Body of pancreas (tissue), 4 donors: ENCODE results near the gene EFNA5.

ENCODE experiments used
- POLR2A ChIP-seq, 3 donors: fragments of 450-650 bp; IDR thresholded peaks; one replicate each; pipeline ENCODE4 v1.6.1; 2016; ENCODE audit warnings: antibody characterized with exemption in 3 of 3, mild to moderate bottlenecking in 2 of 3
- TF ChIP-seq, protein P1 (sequence below), 7 experiments: fragments of 450-650 bp in 4 of 7; fragments of 200-600 bp in 3 of 7; sonication (generic) in 3 of 7; IDR thresholded peaks; one replicate each; pipeline ENCODE4 v1.5.1; 2016 to 2019; ENCODE audit warnings: antibody characterized with exemption in 7 of 7

DNA sequence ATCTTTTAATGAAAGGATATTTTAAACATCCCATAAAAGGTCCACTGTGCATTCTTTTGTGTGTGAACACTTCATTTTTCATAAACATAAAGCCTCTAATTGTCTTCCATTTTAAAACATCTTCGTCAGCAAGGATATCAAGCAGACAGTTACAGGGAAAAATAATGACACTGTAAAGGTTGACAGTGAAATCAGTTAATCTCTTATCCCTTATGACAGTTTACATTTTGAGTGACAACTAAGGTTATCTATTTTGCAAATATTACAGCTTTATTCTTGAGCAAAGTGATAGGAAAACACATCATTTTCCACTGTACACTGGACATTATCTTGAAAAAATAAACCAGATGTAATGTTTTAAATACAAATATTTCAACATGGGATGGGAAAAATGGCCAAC, 28.7 kb upstream of the EFNA5 start:
- TF ChIP-seq POLR2A (IDR thresholded peaks at IDR 0.05): no peak
- TF ChIP-seq, protein P1, sequence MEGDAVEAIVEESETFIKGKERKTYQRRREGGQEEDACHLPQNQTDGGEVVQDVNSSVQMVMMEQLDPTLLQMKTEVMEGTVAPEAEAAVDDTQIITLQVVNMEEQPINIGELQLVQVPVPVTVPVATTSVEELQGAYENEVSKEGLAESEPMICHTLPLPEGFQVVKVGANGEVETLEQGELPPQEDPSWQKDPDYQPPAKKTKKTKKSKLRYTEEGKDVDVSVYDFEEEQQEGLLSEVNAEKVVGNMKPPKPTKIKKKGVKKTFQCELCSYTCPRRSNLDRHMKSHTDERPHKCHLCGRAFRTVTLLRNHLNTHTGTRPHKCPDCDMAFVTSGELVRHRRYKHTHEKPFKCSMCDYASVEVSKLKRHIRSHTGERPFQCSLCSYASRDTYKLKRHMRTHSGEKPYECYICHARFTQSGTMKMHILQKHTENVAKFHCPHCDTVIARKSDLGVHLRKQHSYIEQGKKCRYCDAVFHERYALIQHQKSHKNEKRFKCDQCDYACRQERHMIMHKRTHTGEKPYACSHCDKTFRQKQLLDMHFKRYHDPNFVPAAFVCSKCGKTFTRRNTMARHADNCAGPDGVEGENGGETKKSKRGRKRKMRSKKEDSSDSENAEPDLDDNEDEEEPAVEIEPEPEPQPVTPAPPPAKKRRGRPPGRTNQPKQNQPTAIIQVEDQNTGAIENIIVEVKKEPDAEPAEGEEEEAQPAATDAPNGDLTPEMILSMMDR (IDR thresholded peaks at IDR 0.05): no peak
